Osteocyte (in vitro differentiated cells): ENCODE data around the gene NBPF4. TPM values are rescaled to one million over a fixed set of nuclear protein-coding genes. Genes with fewer than 3 reads are reported as not detected.

Source experiments
- DNase-seq: peaks from one replicate; pipeline ENCODE4 v3.0.0; 2021; ENCODE audit warnings: mixed read lengths; ENCODE audit not compliant: unreplicated experiment; ENCODE audit errors: extremely low spot score
- H3K27ac Mint-ChIP-seq: one replicate; pipeline ENCODE4 v1.8.0; 2021; ENCODE audit warnings: mild to moderate bottlenecking, mixed read lengths; ENCODE audit not compliant: unreplicated experiment
- H3K27me3 Mint-ChIP-seq: one replicate; pipeline ENCODE4 v1.8.0; 2021; ENCODE audit warnings: mixed read lengths; ENCODE audit not compliant: unreplicated experiment
- H3K36me3 Mint-ChIP-seq: one replicate; pipeline ENCODE4 v1.8.0; 2021; ENCODE audit warnings: mixed read lengths; ENCODE audit not compliant: unreplicated experiment
- H3K4me1 Mint-ChIP-seq: one replicate; pipeline ENCODE4 v1.8.0; 2021; ENCODE audit warnings: mixed read lengths; ENCODE audit not compliant: unreplicated experiment
- H3K4me3 Mint-ChIP-seq: one replicate; pipeline ENCODE4 v1.8.0; 2021; ENCODE audit warnings: mild to moderate bottlenecking, moderate library complexity, mixed read lengths; ENCODE audit not compliant: unreplicated experiment
- H3K9me3 Mint-ChIP-seq: one replicate; pipeline ENCODE4 v1.8.0; 2021; ENCODE audit warnings: mixed read lengths; ENCODE audit not compliant: unreplicated experiment
- total RNA-seq: library from RNA; stranded (reverse); gene quantifications from 2 replicates; pipeline ENCODE4 v1.2.1, GENCODE V29; 2021
- TF ChIP-seq, protein P1 (sequence below): fragments of 200-600 bp; sonication (generic); IDR thresholded peaks from 2 replicates; pipeline ENCODE4 v1.5.0; 2021; ENCODE audit warnings: antibody characterized with exemption, mild to moderate bottlenecking, moderate library complexity

The NBPF4 gene
- total RNA-seq, 1 donor from 2014 or later = not detected

DNA sequence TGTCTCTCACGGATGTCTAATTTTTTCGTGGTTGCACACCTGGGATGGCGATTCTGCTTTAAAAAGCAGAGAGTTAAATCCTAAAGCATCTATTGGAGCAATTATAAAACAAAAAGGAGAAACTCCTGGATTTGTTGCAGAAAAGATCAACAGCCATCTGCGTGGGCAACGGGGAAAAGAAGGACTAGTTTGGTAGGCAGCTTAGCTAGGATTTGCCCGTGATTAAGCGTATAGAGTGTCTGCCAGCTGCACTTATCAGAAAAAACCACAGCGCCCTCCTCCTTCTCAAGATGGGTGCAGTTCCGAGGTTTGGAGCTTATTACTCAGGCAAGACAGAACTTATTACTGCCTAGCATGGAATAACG is 43.2 kb downstream of the NBPF4 start:
- peaks cover 35% of the 10 kb centered on the region for H3K4me1 Mint-ChIP-seq
- H3K27me3 Mint-ChIP-seq = peaks cover 4% of the 10 kb centered on the region
- peaks cover 26% of the 10 kb centered on the region for H3K36me3 Mint-ChIP-seq
- DNase-seq = no peak
- H3K27ac Mint-ChIP-seq = peak overlapping the region; percentile 86
- TF ChIP-seq, protein P1, sequence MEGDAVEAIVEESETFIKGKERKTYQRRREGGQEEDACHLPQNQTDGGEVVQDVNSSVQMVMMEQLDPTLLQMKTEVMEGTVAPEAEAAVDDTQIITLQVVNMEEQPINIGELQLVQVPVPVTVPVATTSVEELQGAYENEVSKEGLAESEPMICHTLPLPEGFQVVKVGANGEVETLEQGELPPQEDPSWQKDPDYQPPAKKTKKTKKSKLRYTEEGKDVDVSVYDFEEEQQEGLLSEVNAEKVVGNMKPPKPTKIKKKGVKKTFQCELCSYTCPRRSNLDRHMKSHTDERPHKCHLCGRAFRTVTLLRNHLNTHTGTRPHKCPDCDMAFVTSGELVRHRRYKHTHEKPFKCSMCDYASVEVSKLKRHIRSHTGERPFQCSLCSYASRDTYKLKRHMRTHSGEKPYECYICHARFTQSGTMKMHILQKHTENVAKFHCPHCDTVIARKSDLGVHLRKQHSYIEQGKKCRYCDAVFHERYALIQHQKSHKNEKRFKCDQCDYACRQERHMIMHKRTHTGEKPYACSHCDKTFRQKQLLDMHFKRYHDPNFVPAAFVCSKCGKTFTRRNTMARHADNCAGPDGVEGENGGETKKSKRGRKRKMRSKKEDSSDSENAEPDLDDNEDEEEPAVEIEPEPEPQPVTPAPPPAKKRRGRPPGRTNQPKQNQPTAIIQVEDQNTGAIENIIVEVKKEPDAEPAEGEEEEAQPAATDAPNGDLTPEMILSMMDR = peak; percentile 37
- H3K4me3 Mint-ChIP-seq = peak overlapping the region; percentile 91
- H3K9me3 Mint-ChIP-seq = peaks cover 11% of the 10 kb centered on the region

GRCh38 chr1:108199781-108200686 is 43.8 kb downstream of the NBPF4 start, which contains the start of gene SLC25A24:
Gene SLC25A24, minus strand, starts transcription at chr1:108200343. Its CDS starts 205 bp downstream, at chr1:108200138.
- Mint-ChIP-seq H3K4me1 (peaks cover 38% of the 10 kb centered on the region), H3K4me3 (peak within 1 kb of the TSS; percentile 93), H3K9me3 (peaks cover 15% of the 10 kb centered on the region), H3K27me3 (no peaks in the 10 kb centered on the region), H3K36me3 (peaks cover 32% of the 10 kb centered on the region), H3K27ac (peak within 1 kb of the TSS; percentile 95)
- peak; percentile 91 for DNase-seq
- TF ChIP-seq, protein P1 = no peak

DNA sequence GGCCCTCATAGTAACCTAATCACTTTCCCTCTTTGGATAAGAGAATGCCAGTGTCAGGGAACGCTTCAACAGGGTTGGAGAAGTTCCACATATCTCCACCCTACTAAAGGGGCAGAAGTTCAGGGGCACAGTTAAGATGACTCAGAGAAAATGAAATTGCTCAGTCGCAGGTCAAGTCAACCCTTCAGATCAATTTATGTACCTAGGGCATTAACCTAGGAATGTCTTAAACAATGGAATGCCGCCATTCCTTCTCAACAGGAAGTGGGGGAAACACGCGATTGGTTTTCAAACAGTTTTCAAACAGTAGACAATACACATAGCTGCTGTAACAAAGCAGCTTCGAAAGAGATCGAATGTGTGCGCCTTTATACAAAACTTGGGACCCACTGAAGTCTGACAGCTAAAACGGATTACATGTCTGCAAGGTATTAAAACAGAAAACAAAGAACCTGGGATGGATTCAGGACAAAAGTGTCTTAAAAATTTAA is 44.6 kb downstream of the NBPF4 start:
- Mint-ChIP-seq H3K4me1 (peaks cover 39% of the 10 kb centered on the region), H3K4me3 (peak overlapping the region; percentile 93), H3K36me3 (peaks cover 34% of the 10 kb centered on the region), H3K9me3 (peaks cover 10% of the 10 kb centered on the region), H3K27me3 (no peaks in the 10 kb centered on the region), H3K27ac (peak overlapping the region; percentile 95)
- TF ChIP-seq, protein P1 = no peak
- no peak for DNase-seq

GRCh38 chr1:108194051-108194450 is 49.8 kb downstream of the NBPF4 start:
- no peaks in the 10 kb centered on the region for H3K27me3 Mint-ChIP-seq
- H3K4me3 Mint-ChIP-seq = no peak overlapping the region
- H3K9me3 Mint-ChIP-seq = peaks cover 7% of the 10 kb centered on the region
- peaks cover 46% of the 10 kb centered on the region for H3K4me1 Mint-ChIP-seq
- peaks cover 46% of the 10 kb centered on the region for H3K36me3 Mint-ChIP-seq
- DNase-seq = no peak
- no peak overlapping the region for H3K27ac Mint-ChIP-seq
- TF ChIP-seq, protein P1 = no peak

GRCh38 chr1:108193333-108193732 is 50.5 kb downstream of the NBPF4 start:
- Mint-ChIP-seq H3K4me3 (no peak overlapping the region), H3K27me3 (no peaks in the 10 kb centered on the region), H3K36me3 (peaks cover 52% of the 10 kb centered on the region), H3K27ac (no peak overlapping the region), H3K4me1 (peaks cover 39% of the 10 kb centered on the region), H3K9me3 (peaks cover 7% of the 10 kb centered on the region)
- no peak for DNase-seq
- TF ChIP-seq, protein P1 = no peak
